Activated naive CD4-positive, alpha-beta T cell treated with anti-CD3 and anti-CD28 coated beads, Interleukin-2, amount 10 ng/mL, durations not matched to agents 7 days and 5 days (primary cell): ENCODE data around the gene RAD51B.

Experiments
- CTCF ChIA-PET: fragments of 350-600 bp; sonication (Branson Sonifier 250); formaldehyde crosslinking; loops from one replicate; lab custom pipeline; 2021; ENCODE audit warnings: antibody characterized with exemption; lab: Charles Lee
- DNase-seq: peaks from one replicate; pipeline ENCODE4 v3.0.0-alpha.2; 2020
- H3K27ac Mint-ChIP-seq: one replicate; pipeline ENCODE4 v1.8.0; 2021; ENCODE audit warnings: mild to moderate bottlenecking, moderate library complexity, mixed read lengths
- H3K27me3 Mint-ChIP-seq: one replicate; pipeline ENCODE4 v1.8.0; 2021; ENCODE audit warnings: mild to moderate bottlenecking, mixed read lengths
- H3K36me3 Mint-ChIP-seq: one replicate; pipeline ENCODE4 v1.8.0; 2021; ENCODE audit warnings: mixed read lengths
- H3K4me1 Mint-ChIP-seq: one replicate; pipeline ENCODE4 v1.8.0; 2021; ENCODE audit warnings: mixed read lengths
- H3K4me3 Mint-ChIP-seq: one replicate; pipeline ENCODE4 v1.8.0; 2021; ENCODE audit warnings: mild to moderate bottlenecking, moderate library complexity, mixed read lengths
- H3K9me3 Mint-ChIP-seq: one replicate; pipeline ENCODE4 v1.8.0; 2021; ENCODE audit warnings: mixed read lengths

Gene RAD51B

DNA sequence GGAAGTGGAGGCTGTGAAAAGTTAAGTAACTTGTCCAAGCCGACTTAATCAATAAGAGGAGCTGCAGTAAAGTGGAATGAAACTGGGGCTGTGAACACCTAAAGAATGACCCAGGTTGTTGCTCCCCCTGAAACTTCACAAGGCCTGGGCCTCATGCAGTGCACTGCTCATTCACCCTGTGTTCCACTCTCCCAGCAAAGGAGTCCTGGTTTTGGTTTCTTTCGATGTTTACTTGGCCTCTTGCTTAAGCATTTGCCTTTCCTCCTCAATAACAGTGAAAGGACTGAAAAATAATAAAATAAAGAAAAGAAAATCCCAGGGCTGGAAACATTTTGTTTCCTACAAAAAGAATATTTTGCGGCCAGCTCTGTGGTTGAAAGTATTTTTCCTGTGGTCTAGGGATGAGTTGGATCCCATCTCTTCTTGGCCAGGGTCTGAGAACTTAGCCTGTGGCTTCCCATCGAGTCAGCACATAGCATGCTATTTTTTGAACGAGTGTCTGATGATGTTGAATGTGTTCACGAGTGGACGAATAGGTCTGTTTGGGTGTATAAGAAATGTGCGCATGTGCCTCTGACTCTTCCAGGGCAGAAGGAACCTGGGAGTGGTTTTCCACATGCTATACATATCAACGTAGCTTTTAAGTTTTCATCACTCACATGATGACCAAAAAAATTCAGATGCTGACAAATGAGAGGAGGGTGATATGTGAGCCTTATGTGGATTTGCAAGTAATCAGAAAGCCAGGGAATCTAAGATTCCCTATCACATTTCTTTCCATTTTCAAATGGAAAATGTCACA lies 623.5 kb downstream of the RAD51B start:
- no peak for DNase-seq
- Mint-ChIP-seq H3K36me3 (no peaks in the 10 kb centered on the region), H3K9me3 (no peaks in the 10 kb centered on the region), H3K4me1 (no peaks in the 10 kb centered on the region), H3K27ac (no peak overlapping the region), H3K27me3 (no peaks in the 10 kb centered on the region), H3K4me3 (no peak overlapping the region)
- CTCF ChIA-PET = no interaction called here

DNA sequence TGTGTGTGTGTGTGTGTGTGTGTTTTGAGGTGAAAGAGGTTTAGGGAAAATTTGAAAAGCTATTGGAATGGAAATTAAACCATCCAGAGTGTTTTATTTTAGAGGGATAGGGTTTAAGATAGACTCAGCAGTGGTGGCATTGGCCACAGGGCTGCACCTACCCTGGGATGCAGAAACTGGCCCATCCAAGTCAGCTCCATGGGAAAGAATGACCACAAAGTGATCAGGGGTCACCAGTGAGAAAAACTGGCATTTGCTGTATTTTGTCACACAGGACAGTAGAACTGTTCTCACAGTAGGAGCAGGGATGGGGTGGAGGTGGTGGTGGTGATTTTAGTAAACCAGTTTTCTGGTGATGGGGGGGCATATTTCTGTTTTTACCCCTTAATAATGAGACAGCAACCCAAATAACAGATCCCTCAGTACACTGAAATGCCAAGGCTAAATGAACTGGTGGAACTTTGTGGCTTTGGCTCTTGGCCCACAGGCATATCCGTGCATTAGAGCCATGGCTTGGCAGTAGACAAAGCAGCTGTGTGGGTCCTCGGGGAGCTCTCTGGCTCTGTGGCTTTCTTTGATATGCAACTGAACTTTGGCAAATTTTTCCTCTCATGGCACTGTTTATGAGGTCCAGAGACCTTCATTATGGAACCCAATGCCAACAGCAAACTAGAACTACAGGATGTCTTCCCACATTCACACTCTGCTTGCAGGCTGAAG lies 625.0 kb downstream of the RAD51B start:
- Mint-ChIP-seq H3K27ac (no peak overlapping the region), H3K27me3 (no peaks in the 10 kb centered on the region), H3K4me3 (no peak overlapping the region), H3K4me1 (no peaks in the 10 kb centered on the region), H3K36me3 (no peaks in the 10 kb centered on the region), H3K9me3 (no peaks in the 10 kb centered on the region)
- CTCF ChIA-PET = no interaction called here
- no peak for DNase-seq

DNA sequence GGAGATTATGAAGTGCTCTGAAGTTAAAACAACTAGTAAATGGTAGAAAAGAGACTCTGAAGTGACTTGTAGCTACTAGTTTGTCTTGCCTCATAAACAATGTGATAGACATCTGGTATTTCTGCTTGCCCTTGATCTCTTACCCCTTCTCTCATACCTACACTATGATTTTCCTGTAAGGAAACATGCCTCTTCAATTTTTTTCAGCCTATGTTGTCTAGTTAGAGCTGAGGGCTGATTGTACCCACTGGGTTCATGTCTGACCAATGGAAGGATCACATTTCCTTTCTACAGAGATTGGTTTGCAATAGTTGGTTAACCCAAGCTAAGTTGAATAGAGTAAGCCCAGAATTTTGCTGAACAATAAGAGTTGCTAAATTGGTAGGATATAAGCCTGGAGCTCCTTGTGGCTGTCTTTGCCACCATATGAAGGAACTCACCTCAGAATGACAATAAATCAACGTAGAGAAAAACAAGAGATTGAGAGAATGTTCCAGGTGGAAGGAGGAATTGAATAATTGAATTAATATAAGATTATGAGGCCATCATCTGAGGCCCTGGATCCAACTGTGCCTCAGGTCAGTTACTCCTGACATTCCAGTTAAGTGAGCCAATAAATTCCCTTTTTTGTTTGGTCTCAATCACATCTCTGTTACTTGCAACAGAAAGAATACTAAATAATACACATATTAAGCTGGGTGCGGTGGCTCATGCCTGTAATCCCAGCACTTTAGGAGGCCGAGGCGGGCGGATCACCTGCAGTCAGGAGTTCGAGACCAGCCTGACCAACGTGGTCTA lies 626.9 kb downstream of the RAD51B start:
- no peaks in the 10 kb centered on the region for H3K36me3 Mint-ChIP-seq
- no peak overlapping the region for H3K27ac Mint-ChIP-seq
- DNase-seq = no peak
- no peak overlapping the region for H3K4me3 Mint-ChIP-seq
- CTCF ChIA-PET = interaction anchor here (1.1 kb wide), 1 partner anchor 198 kb away, joined by 3 read pairs; no protein-coding TSS in a partner anchor
- H3K9me3 Mint-ChIP-seq = no peaks in the 10 kb centered on the region
- no peaks in the 10 kb centered on the region for H3K4me1 Mint-ChIP-seq
- no peaks in the 10 kb centered on the region for H3K27me3 Mint-ChIP-seq

DNA sequence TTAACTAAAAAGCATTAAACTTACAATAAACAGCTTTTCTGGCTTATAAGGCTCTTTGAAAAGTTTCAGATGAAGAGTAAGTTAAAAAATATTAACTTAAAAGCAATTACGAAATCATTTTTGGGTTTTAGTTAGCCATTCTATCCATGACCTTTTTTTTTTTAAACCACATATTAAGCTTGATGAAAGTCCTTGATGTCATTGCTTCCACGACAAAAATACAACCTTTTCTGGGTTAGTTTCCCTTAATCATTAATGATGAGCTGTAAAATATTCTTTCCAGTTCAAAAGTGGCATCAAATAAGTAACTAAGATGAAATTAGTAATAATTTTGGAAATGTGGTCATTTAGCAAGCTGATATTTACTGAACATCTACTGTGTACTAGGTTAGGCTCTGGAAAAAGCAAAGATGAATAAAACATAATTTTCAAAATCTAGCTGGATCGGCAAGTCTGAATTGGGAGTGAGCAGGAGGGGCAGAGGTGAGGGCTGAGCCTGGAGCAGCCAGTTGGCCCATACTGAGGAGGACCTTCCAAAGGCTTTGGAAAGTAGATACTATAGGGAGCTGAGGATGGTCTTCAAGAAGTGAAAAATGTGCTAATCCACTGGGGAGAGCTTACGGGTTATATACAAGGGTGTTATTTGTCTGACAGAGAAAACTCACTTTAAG lies 628.1 kb downstream of the RAD51B start:
- Mint-ChIP-seq H3K27me3 (no peaks in the 10 kb centered on the region), H3K36me3 (no peaks in the 10 kb centered on the region), H3K4me3 (no peak overlapping the region), H3K4me1 (no peaks in the 10 kb centered on the region), H3K27ac (no peak overlapping the region), H3K9me3 (no peaks in the 10 kb centered on the region)
- DNase-seq = no peak
- CTCF ChIA-PET = no interaction called here

DNA sequence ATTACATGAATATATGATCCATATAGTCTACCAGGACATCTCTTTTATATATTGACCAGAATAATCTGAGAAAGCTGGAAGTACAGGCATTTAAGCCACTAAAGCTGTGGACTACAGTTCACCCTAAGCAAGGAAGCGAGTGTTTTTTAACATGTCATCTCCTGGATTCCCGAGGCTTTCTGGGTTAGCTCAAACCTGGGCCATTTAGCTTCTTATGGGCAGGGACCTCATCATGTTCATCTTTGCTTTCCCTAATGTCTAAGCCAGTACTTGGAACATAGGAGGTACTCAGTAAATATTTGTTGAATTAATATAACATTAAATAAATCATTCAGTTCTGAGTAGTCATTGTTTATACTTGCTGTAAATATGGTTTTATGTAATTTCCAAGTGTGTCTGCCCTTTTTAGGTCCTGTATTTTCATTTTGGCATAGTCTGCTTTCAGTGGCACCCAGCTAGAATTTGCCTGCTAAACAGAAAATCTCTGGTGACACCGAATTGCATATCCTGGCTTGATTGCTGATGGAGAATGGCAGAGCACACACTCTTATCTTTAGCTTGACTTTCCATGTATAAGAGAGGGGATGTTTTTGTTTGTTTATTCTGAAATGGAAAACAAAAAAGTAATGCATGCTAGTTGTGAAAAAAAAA lies 628.8 kb downstream of the RAD51B start:
- Mint-ChIP-seq H3K36me3 (no peaks in the 10 kb centered on the region), H3K4me1 (no peaks in the 10 kb centered on the region), H3K9me3 (no peaks in the 10 kb centered on the region), H3K4me3 (no peak overlapping the region), H3K27me3 (no peaks in the 10 kb centered on the region), H3K27ac (no peak overlapping the region)
- CTCF ChIA-PET = interaction anchor here (0.9 kb wide), 1 partner anchor 515 kb away, joined by 3 read pairs; no protein-coding TSS in a partner anchor
- DNase-seq = no peak

DNA sequence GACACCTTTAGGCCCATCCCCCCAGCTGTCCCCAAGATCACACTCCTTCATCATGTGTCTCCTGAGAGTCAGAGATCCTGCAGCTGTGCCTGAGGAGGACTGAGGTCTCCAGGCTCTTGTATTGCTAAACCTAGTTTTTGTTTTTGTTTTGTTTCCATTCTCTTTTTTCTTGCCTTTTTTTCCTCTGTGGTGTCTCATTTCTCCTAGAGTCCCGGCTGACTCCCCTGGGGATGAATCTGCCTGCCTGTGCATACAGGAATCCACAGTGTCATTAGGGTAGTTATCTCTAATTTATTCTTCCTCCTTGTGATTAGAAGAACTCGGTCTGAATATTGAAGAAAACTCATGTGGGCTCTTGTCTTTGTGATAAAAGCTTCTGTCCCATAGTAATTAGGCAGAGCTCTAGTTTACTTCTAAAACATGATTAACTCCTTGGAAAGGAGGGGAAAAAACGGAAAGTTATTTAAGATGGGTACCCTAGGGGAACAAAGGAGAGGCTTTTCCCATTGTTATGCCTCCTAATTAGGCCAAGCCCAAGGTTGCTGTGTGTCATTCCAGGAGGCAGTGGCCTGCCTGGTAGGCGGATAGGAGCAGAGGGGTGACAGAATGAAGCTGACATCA lies 630.1 kb downstream of the RAD51B start:
- Mint-ChIP-seq H3K36me3 (no peaks in the 10 kb centered on the region), H3K4me3 (no peak overlapping the region), H3K9me3 (peaks cover 2% of the 10 kb centered on the region), H3K27me3 (no peaks in the 10 kb centered on the region), H3K4me1 (no peaks in the 10 kb centered on the region), H3K27ac (no peak overlapping the region)
- no peak for DNase-seq
- CTCF ChIA-PET = interaction anchor here (1.3 kb wide), 1 partner anchor 34 kb away, joined by 3 read pairs; no protein-coding TSS in a partner anchor

DNA sequence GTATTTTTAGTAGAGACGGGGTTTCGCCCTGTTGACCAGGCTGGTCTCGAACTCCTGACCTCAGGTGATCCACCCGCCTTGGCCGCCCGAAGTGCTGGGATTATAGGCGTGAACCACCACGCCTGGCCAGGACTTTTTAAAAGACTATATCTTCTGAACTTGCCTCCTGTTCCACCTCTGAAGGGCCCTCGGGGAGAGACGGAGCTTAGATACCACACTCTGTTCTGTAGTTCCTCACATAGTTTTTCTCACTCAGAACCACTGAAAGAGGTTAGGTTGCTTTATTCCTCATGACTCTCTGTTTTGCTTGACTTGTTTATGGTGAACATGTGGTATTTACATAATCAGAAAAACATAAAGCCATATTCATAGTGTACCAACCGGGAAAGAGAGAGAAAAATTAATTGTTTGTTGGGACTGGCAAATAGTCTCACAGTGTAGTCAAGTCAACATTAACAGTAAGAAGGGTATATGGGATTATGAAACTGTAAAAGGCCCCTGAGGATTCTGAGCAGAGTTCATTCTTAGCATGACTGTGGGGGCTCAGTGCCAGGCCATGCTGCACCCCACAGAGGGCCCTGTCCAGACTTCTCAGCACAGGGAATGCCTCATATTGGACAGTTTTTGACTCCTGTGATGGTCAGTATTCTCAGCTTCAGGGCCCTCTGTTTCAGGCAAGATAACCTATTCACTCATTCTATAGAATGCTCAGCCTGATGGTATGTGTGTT lies 631.0 kb downstream of the RAD51B start:
- no peaks in the 10 kb centered on the region for H3K36me3 Mint-ChIP-seq
- DNase-seq = no peak
- CTCF ChIA-PET = interaction anchor here (0.6 to 1.3 kb wide), 2 partner anchors 33 to 517 kb away, joined by 3 read pairs; no protein-coding TSS in a partner anchor
- no peak overlapping the region for H3K27ac Mint-ChIP-seq
- H3K9me3 Mint-ChIP-seq = peaks cover 3% of the 10 kb centered on the region
- H3K27me3 Mint-ChIP-seq = no peaks in the 10 kb centered on the region
- H3K4me1 Mint-ChIP-seq = no peaks in the 10 kb centered on the region
- no peak overlapping the region for H3K4me3 Mint-ChIP-seq

DNA sequence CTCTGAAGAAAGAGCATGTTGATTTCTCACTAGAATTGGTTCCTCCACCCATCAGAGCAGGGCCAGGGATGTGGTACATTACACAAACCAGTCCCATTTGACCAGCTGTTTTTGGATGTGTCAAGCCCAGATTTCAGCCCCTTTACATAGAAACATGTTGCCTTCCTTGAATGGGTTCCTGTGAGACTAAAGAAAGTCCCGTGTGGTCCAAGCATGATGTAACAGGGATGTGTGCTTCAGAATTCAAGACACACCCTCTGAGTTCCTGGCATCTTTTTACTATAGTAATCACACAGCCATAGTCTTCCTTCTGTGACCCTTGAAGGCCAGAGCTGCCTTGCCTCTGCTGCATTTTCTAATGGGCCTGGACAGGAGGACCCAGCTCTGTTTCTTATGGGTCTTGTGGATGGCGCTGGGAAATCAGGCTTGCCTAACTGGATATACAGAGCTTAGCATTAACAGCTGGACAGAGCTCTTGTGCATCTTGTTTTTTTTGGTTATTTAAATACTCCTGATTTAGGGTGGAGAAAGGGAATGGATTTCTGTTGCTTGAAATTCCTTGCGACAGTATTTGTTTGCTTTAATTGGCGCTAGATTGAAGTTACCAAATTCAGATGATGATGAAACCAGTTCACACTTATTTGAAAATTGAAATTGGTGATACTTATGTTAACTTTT lies 632.3 kb downstream of the RAD51B start:
- CTCF ChIA-PET = no interaction called here
- Mint-ChIP-seq H3K27me3 (no peaks in the 10 kb centered on the region), H3K4me3 (no peak overlapping the region), H3K36me3 (no peaks in the 10 kb centered on the region), H3K9me3 (peaks cover 3% of the 10 kb centered on the region), H3K27ac (no peak overlapping the region), H3K4me1 (no peaks in the 10 kb centered on the region)
- DNase-seq = no peak

DNA sequence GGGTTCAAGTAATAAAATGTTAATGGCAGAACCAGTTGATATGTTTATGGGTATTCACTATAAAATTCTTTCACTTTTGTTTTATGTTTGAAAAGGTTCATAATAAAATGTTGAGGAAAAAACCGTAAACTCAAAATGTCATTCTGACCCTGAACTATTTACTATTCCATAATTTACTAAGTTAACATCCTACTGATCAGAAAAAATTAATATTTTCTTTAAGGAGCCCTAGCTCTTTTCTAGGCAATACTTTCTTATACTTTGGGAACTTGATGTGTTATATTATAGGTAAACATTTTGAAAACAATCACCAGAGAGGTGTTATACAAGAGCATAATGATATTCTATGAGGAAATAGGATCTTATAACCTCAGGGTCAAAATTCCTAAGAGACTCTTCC lies 638.7 kb downstream of the RAD51B start:
- Mint-ChIP-seq H3K4me1 (no peaks in the 10 kb centered on the region), H3K4me3 (no peak overlapping the region), H3K9me3 (peaks cover 3% of the 10 kb centered on the region), H3K27ac (no peak overlapping the region), H3K27me3 (no peaks in the 10 kb centered on the region), H3K36me3 (no peaks in the 10 kb centered on the region)
- DNase-seq = no peak
- CTCF ChIA-PET = interaction anchor here (0.6 kb wide), 1 partner anchor 127 kb away, joined by 3 read pairs; no protein-coding TSS in a partner anchor

DNA sequence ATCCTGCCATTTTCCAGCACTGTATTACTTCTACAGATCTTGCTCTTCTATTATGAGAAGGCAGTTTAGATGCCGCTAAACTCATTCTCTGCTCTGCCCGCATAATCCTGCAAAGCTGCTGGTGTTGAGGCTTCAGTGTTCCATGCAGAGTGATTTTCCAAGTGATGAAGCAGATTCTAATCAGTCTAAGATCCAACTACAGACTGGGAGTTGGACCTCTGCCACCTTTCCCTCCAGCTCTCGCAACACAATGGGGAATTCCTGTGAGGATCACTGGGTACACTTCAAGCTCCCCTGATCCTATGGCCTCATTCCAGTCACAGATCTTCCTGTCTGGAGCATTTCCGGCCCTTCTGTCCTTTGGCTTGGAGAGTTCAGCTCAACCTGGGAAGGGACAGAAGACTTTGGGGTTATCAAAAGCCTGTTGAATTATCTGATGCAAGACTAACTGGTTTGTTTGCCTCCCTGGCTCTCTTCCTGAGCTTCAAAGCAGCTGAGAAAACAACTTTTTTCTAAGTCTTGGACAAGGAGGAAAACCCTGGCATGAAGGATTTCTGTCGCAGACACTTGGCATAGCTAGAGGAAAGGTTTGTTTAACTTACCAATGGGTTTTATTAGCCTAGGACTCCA lies 639.4 kb downstream of the RAD51B start:
- CTCF ChIA-PET = no interaction called here
- no peak overlapping the region for H3K27ac Mint-ChIP-seq

DNA sequence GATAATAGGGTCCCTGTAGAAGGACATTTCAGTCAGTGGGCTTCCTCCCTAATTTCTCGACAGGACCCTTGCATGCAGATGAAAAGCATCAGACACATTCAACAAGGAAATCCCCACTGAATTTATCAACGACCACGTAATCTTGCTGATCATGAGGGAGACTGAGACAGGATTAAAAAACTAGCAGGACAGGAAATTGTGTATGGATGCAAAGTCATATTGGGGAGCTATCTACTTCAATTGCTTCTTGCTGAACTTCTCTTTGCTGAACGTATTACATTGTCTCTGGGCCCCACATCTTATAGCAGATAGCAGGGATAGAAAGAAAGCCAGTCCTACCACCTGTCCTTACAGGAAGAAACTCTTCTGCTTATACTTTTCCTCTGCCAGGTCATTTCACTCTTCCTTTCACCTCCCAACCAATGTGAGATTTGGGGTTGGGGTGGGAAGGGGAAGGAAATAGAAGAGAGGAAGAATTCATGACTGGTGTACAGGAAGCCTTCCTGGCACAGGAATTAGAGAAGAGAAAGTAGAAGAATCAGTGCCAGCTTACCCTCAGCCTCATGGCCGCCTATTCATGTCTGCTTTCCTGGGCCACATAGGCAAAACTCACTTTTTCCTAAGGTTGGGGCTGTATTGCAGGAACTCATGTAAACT lies 640.0 kb downstream of the RAD51B start:
- no peaks in the 10 kb centered on the region for H3K36me3 Mint-ChIP-seq
- no peak overlapping the region for H3K4me3 Mint-ChIP-seq
- CTCF ChIA-PET = no interaction called here
- no peaks in the 10 kb centered on the region for H3K4me1 Mint-ChIP-seq
- no peak for DNase-seq
- no peaks in the 10 kb centered on the region for H3K27me3 Mint-ChIP-seq
- peaks cover 2% of the 10 kb centered on the region for H3K9me3 Mint-ChIP-seq
- no peak overlapping the region for H3K27ac Mint-ChIP-seq

More for the DNA sequence above, 639.4 kb downstream of the RAD51B start:
- Mint-ChIP-seq H3K4me3 (no peak overlapping the region), H3K4me1 (no peaks in the 10 kb centered on the region), H3K36me3 (no peaks in the 10 kb centered on the region), H3K9me3 (peaks cover 3% of the 10 kb centered on the region), H3K27me3 (no peaks in the 10 kb centered on the region)
- DNase-seq = no peak
